ENCODE measurements around the gene DAB2. TPM values are rescaled to one million over a fixed set of nuclear protein-coding genes. Genes with fewer than 3 reads are reported as not detected.

The DAB2 gene
- total and polyA plus RNA-seq, 2 donors (not counting 1 experiment from before 2014, with no cell fraction given): 217 to 538 TPM

- H2AFZ ChIP-seq (ENCODE audit: low read length): no peak overlapping the region
- no peaks in the 10 kb centered on the region for H3K27me3 ChIP-seq (ENCODE audit: control insufficient read depth, insufficient read depth, low read length)
- no peaks in the 10 kb centered on the region for H3K9me3 ChIP-seq (ENCODE audit: control insufficient read depth, insufficient read depth, low read depth, low read length)
- no peak overlapping the region for H3K4me2 ChIP-seq (ENCODE audit: extremely low read depth, insufficient read depth, low read length)
- H3K4me3 ChIP-seq (replicated peaks in 1 of 4; ENCODE audit: control extremely low read depth in 1 of 4, insufficient read depth in 1 of 4, low read depth in 3 of 4, low read length in 4 of 4): no peak overlapping the region
- H3K27ac ChIP-seq (ENCODE audit: insufficient read depth, low read length): no peak overlapping the region
- H3K36me3 ChIP-seq (ENCODE audit: control insufficient read depth, insufficient read depth, low read length): no peaks in the 10 kb centered on the region
- DNase-seq (ENCODE audit: low read depth in 2 of 2): no peak
- TF ChIP-seq CTCF (conservative IDR thresholded peaks at IDR 0.05 in 1 of 2, IDR thresholded peaks at IDR 0.05 in 1 of 2; ENCODE audit: low read depth in 1 of 2, low read length in 2 of 2): no peak
- TF ChIP-seq EZH2 (IDR thresholded peaks at IDR 0.05; ENCODE audit: low read length, missing control alignments): no peak
- H3K9ac ChIP-seq (ENCODE audit: insufficient read depth, low read length): no peak overlapping the region
- H3K79me2 ChIP-seq (ENCODE audit: control insufficient read depth, insufficient read depth, low read length): no peaks in the 10 kb centered on the region
- no peaks in the 10 kb centered on the region for H4K20me1 ChIP-seq (ENCODE audit: control insufficient read depth, extremely low read depth, insufficient read depth, low read length)
- no peaks in the 10 kb centered on the region for H3K4me1 ChIP-seq (ENCODE audit: control insufficient read depth, extremely low read depth, insufficient read depth, low read length)
Measured at GRCh38 chr5:39466846-39467245, 42.1 kb upstream of the DAB2 start.

GRCh38 chr5:39465843-39466242 is 41.1 kb upstream of the DAB2 start:
- H3K4me2 ChIP-seq (ENCODE audit: extremely low read depth, insufficient read depth, low read length): no peak overlapping the region
- no peak overlapping the region for H3K27ac ChIP-seq (ENCODE audit: insufficient read depth, low read length)
- H3K9me3 ChIP-seq (ENCODE audit: control insufficient read depth, insufficient read depth, low read depth, low read length): no peaks in the 10 kb centered on the region
- no peak for DNase-seq (ENCODE audit: low read depth in 2 of 2)
- H3K4me3 ChIP-seq (replicated peaks in 1 of 4; ENCODE audit: control extremely low read depth in 1 of 4, insufficient read depth in 1 of 4, low read depth in 3 of 4, low read length in 4 of 4): no peak overlapping the region
- no peaks in the 10 kb centered on the region for H3K27me3 ChIP-seq (ENCODE audit: control insufficient read depth, insufficient read depth, low read length)
- no peaks in the 10 kb centered on the region for H4K20me1 ChIP-seq (ENCODE audit: control insufficient read depth, extremely low read depth, insufficient read depth, low read length)
- no peak overlapping the region for H3K9ac ChIP-seq (ENCODE audit: insufficient read depth, low read length)
- H2AFZ ChIP-seq (ENCODE audit: low read length): no peak overlapping the region
- H3K4me1 ChIP-seq (ENCODE audit: control insufficient read depth, extremely low read depth, insufficient read depth, low read length): no peaks in the 10 kb centered on the region
- no peaks in the 10 kb centered on the region for H3K79me2 ChIP-seq (ENCODE audit: control insufficient read depth, insufficient read depth, low read length)
- no peaks in the 10 kb centered on the region for H3K36me3 ChIP-seq (ENCODE audit: control insufficient read depth, insufficient read depth, low read length)
- TF ChIP-seq CTCF (conservative IDR thresholded peaks at IDR 0.05 in 1 of 2, IDR thresholded peaks at IDR 0.05 in 1 of 2; ENCODE audit: low read depth in 1 of 2, low read length in 2 of 2) (no peak), EZH2 (IDR thresholded peaks at IDR 0.05; ENCODE audit: low read length, missing control alignments) (no peak)

GRCh38 chr5:39465097-39465496 is 40.3 kb upstream of the DAB2 start:
- Histone ChIP-seq H3K79me2 (ENCODE audit: control insufficient read depth, insufficient read depth, low read length) (no peaks in the 10 kb centered on the region), H3K27ac (ENCODE audit: insufficient read depth, low read length) (no peak overlapping the region), H3K36me3 (ENCODE audit: control insufficient read depth, insufficient read depth, low read length) (no peaks in the 10 kb centered on the region), H3K9ac (ENCODE audit: insufficient read depth, low read length) (no peak overlapping the region), H3K9me3 (ENCODE audit: control insufficient read depth, insufficient read depth, low read depth, low read length) (no peaks in the 10 kb centered on the region), H2AFZ (ENCODE audit: low read length) (no peak overlapping the region), H3K4me1 (ENCODE audit: control insufficient read depth, extremely low read depth, insufficient read depth, low read length) (no peaks in the 10 kb centered on the region), H4K20me1 (ENCODE audit: control insufficient read depth, extremely low read depth, insufficient read depth, low read length) (no peaks in the 10 kb centered on the region), H3K4me3 (replicated peaks in 1 of 4; ENCODE audit: control extremely low read depth in 1 of 4, insufficient read depth in 1 of 4, low read depth in 3 of 4, low read length in 4 of 4) (no peak overlapping the region), H3K4me2 (ENCODE audit: extremely low read depth, insufficient read depth, low read length) (no peak overlapping the region), H3K27me3 (ENCODE audit: control insufficient read depth, insufficient read depth, low read length) (no peaks in the 10 kb centered on the region)
- no peak for TF ChIP-seq CTCF (conservative IDR thresholded peaks at IDR 0.05 in 1 of 2, IDR thresholded peaks at IDR 0.05 in 1 of 2; ENCODE audit: low read depth in 1 of 2, low read length in 2 of 2)
- TF ChIP-seq EZH2 (IDR thresholded peaks at IDR 0.05; ENCODE audit: low read length, missing control alignments): no peak
- no peak for DNase-seq (ENCODE audit: low read depth in 2 of 2)

Measured in fibroblast of lung (primary cell).